SK-N-MC (cell line): Measurements from ENCODE around the gene PTPRR.

Experiments
- DNase-seq: peaks from one replicate; pipeline ENCODE4 v3.0.0-alpha.2; 2011; ENCODE audit warnings: low read depth, low spot score
- H3K27ac ChIP-seq: fragments of 200-600 bp; sonication (generic); 2 replicates; pipeline ENCODE4 v1.5.1; 2016; ENCODE audit warnings: mixed run types
- H3K36me3 ChIP-seq: fragments of 200-600 bp; sonication (generic); 2 replicates; pipeline ENCODE4 v1.6.1; 2017; ENCODE audit warnings: antibody characterized with exemption, low read length, mixed read lengths; ENCODE audit not compliant: insufficient read depth
- H3K4me3 ChIP-seq: fragments of 200-600 bp; sonication (generic); 2 replicates; pipeline ENCODE4 v1.5.1; 2016
- H3K9ac ChIP-seq: fragments of 200-600 bp; sonication (generic); 2 replicates; pipeline ENCODE4 v1.8.0; 2017; ENCODE audit warnings: mixed run types, mixed read lengths; ENCODE audit not compliant: insufficient read length
- H3K9me3 ChIP-seq: fragments of 200-600 bp; sonication (generic); 2 replicates; pipeline ENCODE4 v1.6.1; 2017; ENCODE audit warnings: low read depth, mild to moderate bottlenecking, antibody characterized with exemption, low read length, moderate library complexity, mixed read lengths
- EZH2 ChIP-seq: fragments of 200-600 bp; sonication (generic); IDR thresholded peaks from one replicate; pipeline ENCODE4 v1.6.1; 2017; ENCODE audit warnings: antibody characterized with exemption
- FOXP2 ChIP-seq: optimal IDR thresholded peaks from 2 replicates; pipeline ENCODE3; 2011; ENCODE audit warnings: mild to moderate bottlenecking, moderate library complexity; ENCODE audit not compliant: insufficient read depth; ENCODE audit errors: extremely low read length, control extremely low read depth
- POLR2AphosphoS5 ChIP-seq: IDR thresholded peaks from 2 replicates; pipeline ENCODE4 v1.6.1; 2012; ENCODE audit warnings: mild to moderate bottlenecking, low read depth, low read length, borderline replicate concordance

The PTPRR gene

GRCh38 chr12:70637303-70638085, 283.0 kb downstream of the PTPRR start, which contains the start of gene PTPRB:
Gene PTPRB, minus strand, starts transcription at chr12:70637429. Its CDS starts 34 bp downstream, at chr12:70637395.
- no peaks in the 10 kb centered on the region for H3K9me3 ChIP-seq
- TF ChIP-seq FOXP2 = no peak
- no peak for TF ChIP-seq POLR2AphosphoS5
- no peak for TF ChIP-seq EZH2
- no peaks in the 10 kb centered on the region for H3K36me3 ChIP-seq
- no peak within 1 kb of the TSS for H3K27ac ChIP-seq
- H3K4me3 ChIP-seq = no peak within 1 kb of the TSS
- no peak for DNase-seq
- no peak within 1 kb of the TSS for H3K9ac ChIP-seq

GRCh38 chr12:70635755-70636154, 284.8 kb downstream of the PTPRR start:
- TF ChIP-seq EZH2 (no peak), POLR2AphosphoS5 (no peak), FOXP2 (no peak)
- Histone ChIP-seq H3K9me3 (no peaks in the 10 kb centered on the region), H3K36me3 (no peaks in the 10 kb centered on the region), H3K27ac (no peak overlapping the region), H3K4me3 (no peak overlapping the region), H3K9ac (no peak overlapping the region)
- DNase-seq = no peak

GRCh38 chr12:70628701-70629480, 291.6 kb downstream of the PTPRR start:
- DNase-seq = no peak
- no peak for TF ChIP-seq EZH2
- TF ChIP-seq FOXP2 = no peak
- no peak for TF ChIP-seq POLR2AphosphoS5

GRCh38 chr12:70627677-70628076, 292.9 kb downstream of the PTPRR start:
- TF ChIP-seq POLR2AphosphoS5 (no peak), EZH2 (no peak), FOXP2 (no peak)
- Histone ChIP-seq H3K9ac (no peak overlapping the region), H3K27ac (no peak overlapping the region), H3K4me3 (no peak overlapping the region), H3K36me3 (no peaks in the 10 kb centered on the region), H3K9me3 (no peaks in the 10 kb centered on the region)
- DNase-seq = no peak

More at GRCh38 chr12:70628701-70629480, 291.6 kb downstream of the PTPRR start:
- no peaks in the 10 kb centered on the region for H3K9me3 ChIP-seq
- H3K27ac ChIP-seq = no peak overlapping the region
- no peak overlapping the region for H3K4me3 ChIP-seq
- H3K36me3 ChIP-seq = no peaks in the 10 kb centered on the region
- no peak overlapping the region for H3K9ac ChIP-seq

DNA sequence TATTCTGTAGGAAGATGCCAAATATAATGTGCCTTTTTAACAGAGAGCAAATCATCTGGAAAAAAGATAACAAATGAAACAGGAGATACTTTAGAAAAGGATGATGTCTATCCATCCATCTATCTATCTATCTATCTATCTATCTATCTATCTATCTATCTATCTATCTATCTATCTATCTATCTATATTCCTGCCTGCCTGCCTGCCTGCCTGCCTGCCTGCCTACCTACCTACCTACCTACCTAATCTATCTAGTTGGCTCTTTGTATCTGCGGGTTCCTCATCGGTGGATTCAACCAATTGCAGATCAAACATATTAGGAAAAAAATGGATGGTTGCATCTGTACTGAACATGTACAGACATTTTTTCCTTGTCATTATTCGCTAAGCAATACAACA, 294.4 kb downstream of the PTPRR start:
- Histone ChIP-seq H3K36me3 (no peaks in the 10 kb centered on the region), H3K9ac (no peak overlapping the region), H3K4me3 (no peak overlapping the region), H3K9me3 (no peaks in the 10 kb centered on the region), H3K27ac (no peak overlapping the region)
- DNase-seq = no peak
- no peak for TF ChIP-seq POLR2AphosphoS5
- TF ChIP-seq FOXP2 = no peak
- TF ChIP-seq EZH2 = no peak

DNA sequence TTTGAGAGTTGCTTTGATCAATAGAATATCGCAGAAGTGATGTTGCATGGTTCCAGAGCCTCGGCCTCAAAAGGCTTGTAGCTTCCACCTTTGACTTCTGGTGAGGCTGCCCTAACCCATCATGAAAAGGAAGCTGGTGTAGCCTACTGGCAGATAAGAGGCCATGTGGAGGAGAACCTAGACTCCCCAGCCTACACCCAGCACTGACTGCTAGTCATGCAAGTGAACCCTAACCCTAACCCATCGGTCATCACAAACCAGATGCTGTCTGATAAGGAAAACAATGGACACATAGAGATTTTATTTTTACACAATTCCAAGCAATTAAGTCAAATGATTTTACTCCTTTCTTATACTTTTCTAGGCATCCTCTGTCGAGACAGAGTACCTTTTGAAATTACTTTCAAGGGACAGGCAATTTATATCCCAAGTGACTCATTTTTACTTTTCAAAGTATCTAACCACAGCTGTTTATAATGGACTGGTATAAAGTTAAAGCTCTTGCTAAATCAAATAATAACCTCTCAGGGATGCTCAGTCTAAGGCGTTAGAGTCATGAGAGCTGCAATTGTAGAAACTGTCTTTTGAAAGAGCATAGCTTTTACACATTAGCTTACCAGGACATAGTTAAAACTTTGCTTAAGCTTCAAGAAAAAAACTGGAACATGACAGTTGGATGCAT, 300.9 kb downstream of the PTPRR start:
- H3K4me3 ChIP-seq = no peak overlapping the region
- H3K36me3 ChIP-seq = no peaks in the 10 kb centered on the region
- DNase-seq = no peak
- no peak for TF ChIP-seq FOXP2
- TF ChIP-seq POLR2AphosphoS5 = no peak
- no peak for TF ChIP-seq EZH2
- H3K9me3 ChIP-seq = no peaks in the 10 kb centered on the region
- H3K9ac ChIP-seq = no peak overlapping the region
- no peak overlapping the region for H3K27ac ChIP-seq

DNA sequence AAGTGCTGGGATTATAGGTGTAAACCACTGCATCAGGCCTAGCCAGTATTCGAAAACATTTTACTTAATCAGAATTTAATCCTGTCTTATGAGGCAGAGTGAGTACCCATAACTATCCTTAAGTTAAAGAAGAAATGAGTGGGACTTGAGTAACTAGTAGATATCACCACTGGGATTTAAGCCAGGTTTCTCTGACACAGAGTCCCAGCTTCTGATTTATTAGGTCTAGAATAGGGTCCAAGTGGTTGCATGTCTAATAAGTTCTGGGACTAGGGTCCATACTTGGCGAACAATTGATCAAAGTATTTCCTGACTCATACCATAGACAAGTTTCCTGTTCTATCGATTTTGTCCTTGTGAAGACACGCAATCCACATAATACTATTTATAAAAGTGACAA, 302.2 kb downstream of the PTPRR start:
- no peak overlapping the region for H3K27ac ChIP-seq
- H3K9ac ChIP-seq = no peak overlapping the region
- TF ChIP-seq POLR2AphosphoS5 (no peak), FOXP2 (no peak), EZH2 (no peak)
- no peaks in the 10 kb centered on the region for H3K9me3 ChIP-seq
- DNase-seq = no peak
- no peaks in the 10 kb centered on the region for H3K36me3 ChIP-seq
- H3K4me3 ChIP-seq = no peak overlapping the region

GRCh38 chr12:70617450-70617849, 303.1 kb downstream of the PTPRR start:
- H3K9me3 ChIP-seq = no peaks in the 10 kb centered on the region
- H3K27ac ChIP-seq = no peak overlapping the region
- no peak for DNase-seq
- no peaks in the 10 kb centered on the region for H3K36me3 ChIP-seq
- H3K4me3 ChIP-seq = no peak overlapping the region
- no peak overlapping the region for H3K9ac ChIP-seq
- TF ChIP-seq POLR2AphosphoS5 (no peak), EZH2 (no peak), FOXP2 (no peak)
